Osteoblast (primary cell): Measurements from ENCODE around the gene LCNL1. TPM values are rescaled to one million over a fixed set of nuclear protein-coding genes. Genes with fewer than 3 reads are reported as not detected.

Experiments
- DNase-seq: peaks from one replicate; pipeline ENCODE4 v3.0.0; 2011; ENCODE audit warnings: low spot score, mixed read lengths; ENCODE audit not compliant: insufficient read length; ENCODE audit errors: missing footprints
- H2AFZ ChIP-seq: 2 replicates; pipeline ENCODE4 v1.6.0; 2011; ENCODE audit warnings: mild to moderate bottlenecking, low read length
- H3K27ac ChIP-seq: 2 replicates; pipeline ENCODE4 v1.5.1; 2011; ENCODE audit warnings: mild to moderate bottlenecking, low read depth, low read length, moderate library complexity
- H3K27me3 ChIP-seq: 2 replicates; pipeline ENCODE4 v1.6.0; 2012; ENCODE audit warnings: mild to moderate bottlenecking, control low read depth, inconsistent platforms, low read length, moderate library complexity; ENCODE audit not compliant: insufficient read depth
- H3K36me3 ChIP-seq: 2 replicates; pipeline ENCODE4 v1.5.1; 2011; ENCODE audit warnings: mild to moderate bottlenecking, low read length, control low read depth, moderate library complexity; ENCODE audit not compliant: insufficient read depth
- H3K4me1 ChIP-seq: 2 replicates; pipeline ENCODE4 v1.5.1; 2011; ENCODE audit warnings: mild to moderate bottlenecking, low read length, control low read depth, moderate library complexity; ENCODE audit not compliant: insufficient read depth
- H3K4me2 ChIP-seq: 2 replicates; pipeline ENCODE4 v1.6.0; 2011; ENCODE audit warnings: mild to moderate bottlenecking, low read length; ENCODE audit not compliant: insufficient read depth
- H3K4me3 ChIP-seq: fragments of 200-600 bp; sonication (generic); 3 replicates; pipeline ENCODE4 v1.5.1; 2012; ENCODE audit warnings: mild to moderate bottlenecking, low read length, inconsistent platforms; ENCODE audit not compliant: insufficient read depth
- H3K79me2 ChIP-seq: 2 replicates; pipeline ENCODE4 v1.6.0; 2012; ENCODE audit warnings: mild to moderate bottlenecking, low read length, control low read depth, inconsistent platforms; ENCODE audit not compliant: insufficient read depth
- H3K9me3 ChIP-seq: 2 replicates; pipeline ENCODE4 v1.5.1; 2011; ENCODE audit warnings: low read depth, low read length, control low read depth
- H4K20me1 ChIP-seq: 2 replicates; pipeline ENCODE4 v1.6.0; 2012; ENCODE audit warnings: mild to moderate bottlenecking, low read length, control low read depth; ENCODE audit not compliant: insufficient read depth
- CTCF ChIP-seq: IDR thresholded peaks from 2 replicates; pipeline ENCODE4 v1.5.1; 2011; ENCODE audit warnings: mild to moderate bottlenecking, low read depth, low read length, moderate library complexity; ENCODE audit errors: extremely low read depth
- total RNA-seq: library from RNA; depleted of rRNA; stranded (reverse); fragments of >200 nt; gene quantifications from 2 replicates; pipeline ENCODE4 v1.2.3, GENCODE V29; 2012

LCNL1 gene
- total RNA-seq, 1 donor = 5.4 TPM

- no peaks in the 10 kb centered on the region for H3K79me2 ChIP-seq
- TF ChIP-seq CTCF = no peak
- H4K20me1 ChIP-seq = no peaks in the 10 kb centered on the region
Measured at GRCh38 chr9:137012694-137013570, 30.1 kb downstream of the LCNL1 start.

GRCh38 chr9:137013571-137013940 is 30.8 kb downstream of the LCNL1 start:
- no peaks in the 10 kb centered on the region for H3K79me2 ChIP-seq
- no peaks in the 10 kb centered on the region for H3K4me1 ChIP-seq
- H3K27me3 ChIP-seq = no peaks in the 10 kb centered on the region
- no peak overlapping the region for H3K27ac ChIP-seq
- peak; percentile 88 for DNase-seq
- H3K4me2 ChIP-seq = no peak overlapping the region
- no peak for TF ChIP-seq CTCF
- H4K20me1 ChIP-seq = no peaks in the 10 kb centered on the region
- no peaks in the 10 kb centered on the region for H3K9me3 ChIP-seq
- no peaks in the 10 kb centered on the region for H3K36me3 ChIP-seq
- H3K4me3 ChIP-seq = no peak overlapping the region
- H2AFZ ChIP-seq = no peak overlapping the region

More at GRCh38 chr9:137012694-137013570, 30.1 kb downstream of the LCNL1 start:
- H3K4me1 ChIP-seq = no peaks in the 10 kb centered on the region
- no peaks in the 10 kb centered on the region for H3K36me3 ChIP-seq
- H3K9me3 ChIP-seq = no peaks in the 10 kb centered on the region
- H3K27me3 ChIP-seq = no peaks in the 10 kb centered on the region
- no peak overlapping the region for H3K4me3 ChIP-seq
- H3K27ac ChIP-seq = no peak overlapping the region
- no peak overlapping the region for H3K4me2 ChIP-seq
- H2AFZ ChIP-seq = no peak overlapping the region
- no peak for DNase-seq

- Histone ChIP-seq H3K4me3 (no peak overlapping the region), H3K9me3 (no peaks in the 10 kb centered on the region), H3K4me2 (no peak overlapping the region), H3K36me3 (no peaks in the 10 kb centered on the region), H3K27me3 (no peaks in the 10 kb centered on the region), H3K79me2 (no peaks in the 10 kb centered on the region), H2AFZ (no peak overlapping the region), H3K4me1 (no peaks in the 10 kb centered on the region), H4K20me1 (no peaks in the 10 kb centered on the region), H3K27ac (no peak overlapping the region)
- no peak for DNase-seq
- TF ChIP-seq CTCF = no peak
Measured at GRCh38 chr9:137014166-137014565, 31.4 kb downstream of the LCNL1 start.

- Histone ChIP-seq H4K20me1 (no peaks in the 10 kb centered on the region), H3K9me3 (no peaks in the 10 kb centered on the region), H3K79me2 (no peaks in the 10 kb centered on the region), H3K27ac (no peak overlapping the region), H2AFZ (no peak overlapping the region), H3K4me3 (no peak overlapping the region), H3K4me1 (no peaks in the 10 kb centered on the region), H3K27me3 (no peaks in the 10 kb centered on the region), H3K4me2 (no peak overlapping the region), H3K36me3 (no peaks in the 10 kb centered on the region)
- DNase-seq = no peak
- TF ChIP-seq CTCF = no peak
Measured at GRCh38 chr9:137014776-137015539, 32.2 kb downstream of the LCNL1 start.
